Memory B cell (primary cell): ENCODE data around the gene ATP12A.

Experiments used
- ATAC-seq: fragments of 150-1000 bp; cut with Tn5 transposase; 2 replicates; pipeline ENCODE4 v1.10.0; 2021; ENCODE audit warnings: low read depth, mild to moderate bottlenecking, moderate library complexity
- DNase-seq, 2 donors: peaks; one replicate each; pipeline ENCODE4 v3.0.0; 2022; ENCODE audit warnings: low spot score in 2 of 2
- H3K27ac Mint-ChIP-seq: one replicate; pipeline ENCODE4 v1.8.0; 2022; ENCODE audit warnings: mild to moderate bottlenecking, moderate library complexity, mixed read lengths
- H3K27me3 Mint-ChIP-seq: one replicate; pipeline ENCODE4 v1.8.0; 2022; ENCODE audit warnings: mixed read lengths
- H3K36me3 Mint-ChIP-seq: one replicate; pipeline ENCODE4 v1.8.0; 2022; ENCODE audit warnings: mild to moderate bottlenecking, mixed read lengths
- H3K4me1 Mint-ChIP-seq: one replicate; pipeline ENCODE4 v1.8.0; 2022; ENCODE audit warnings: mixed read lengths
- H3K4me3 Mint-ChIP-seq: one replicate; pipeline ENCODE4 v1.8.0; 2022; ENCODE audit warnings: mild to moderate bottlenecking, moderate library complexity, mixed read lengths
- H3K9me3 Mint-ChIP-seq: one replicate; pipeline ENCODE4 v1.8.0; 2022; ENCODE audit warnings: mixed read lengths

ATP12A gene

DNA sequence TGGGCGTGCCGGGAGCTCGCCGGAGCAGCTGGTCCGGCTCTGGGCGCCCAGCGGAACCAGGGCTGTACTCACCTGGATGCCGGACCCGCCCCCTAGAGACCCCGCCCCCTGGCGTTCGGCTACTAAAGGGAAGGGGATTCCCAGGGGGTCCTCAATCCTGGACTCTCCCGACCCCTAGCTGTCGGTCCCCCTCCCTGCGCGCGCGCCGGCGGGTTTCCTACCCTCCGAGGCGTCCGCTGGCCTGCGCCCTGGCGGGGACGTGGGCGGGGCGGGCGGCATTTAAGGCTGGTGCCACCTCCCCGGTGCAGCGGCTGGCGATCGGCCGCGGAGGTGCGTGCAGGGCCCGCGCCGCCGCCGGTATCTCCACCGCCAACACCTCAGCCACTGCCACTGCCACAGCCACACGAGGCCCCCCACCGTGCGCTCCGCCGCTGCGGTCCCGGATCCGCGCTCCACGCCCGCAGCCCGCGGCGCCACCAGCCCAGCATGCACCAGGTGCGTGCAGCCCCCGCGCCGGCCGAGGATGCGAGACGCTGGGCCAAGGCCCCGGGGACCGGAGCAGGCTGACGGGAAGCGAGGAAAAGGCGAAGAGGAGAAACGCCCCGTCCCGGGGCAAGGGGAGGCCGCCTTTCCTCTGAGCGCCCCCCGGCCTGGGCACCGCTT is at the start of gene ATP12A:
Gene ATP12A (plus strand): TSS at position 151 of the 663 bp plus-strand sequence. CDS start 336 bp downstream, at position 487.
- peak; percentile 57 for ATAC-seq
- H3K27ac Mint-ChIP-seq = no peak within 1 kb of the TSS
- peak within 1 kb of the TSS; percentile 71 for H3K4me3 Mint-ChIP-seq
- peaks cover 29% of the 10 kb centered on the region for H3K27me3 Mint-ChIP-seq
- DNase-seq = peak in 1 of 2 donors; percentile 35
- H3K9me3 Mint-ChIP-seq = no peaks in the 10 kb centered on the region
- no peaks in the 10 kb centered on the region for H3K36me3 Mint-ChIP-seq
- peaks cover 18% of the 10 kb centered on the region for H3K4me1 Mint-ChIP-seq

GRCh38 chr13:24630851-24631620 is 49.2 kb upstream of the ATP12A start:
- H3K36me3 Mint-ChIP-seq = no peaks in the 10 kb centered on the region
- H3K27ac Mint-ChIP-seq = no peak overlapping the region
- no peak for DNase-seq

GRCh38 chr13:24631922-24632321 is 48.3 kb upstream of the ATP12A start:
- H3K36me3 Mint-ChIP-seq = no peaks in the 10 kb centered on the region
- H3K27ac Mint-ChIP-seq = no peak overlapping the region
- no peaks in the 10 kb centered on the region for H3K27me3 Mint-ChIP-seq
- H3K9me3 Mint-ChIP-seq = no peaks in the 10 kb centered on the region
- no peak for ATAC-seq
- DNase-seq = no peak
- H3K4me1 Mint-ChIP-seq = peaks cover 7% of the 10 kb centered on the region
- H3K4me3 Mint-ChIP-seq = no peak overlapping the region

More at GRCh38 chr13:24630851-24631620, 49.2 kb upstream of the ATP12A start:
- Mint-ChIP-seq H3K27me3 (no peaks in the 10 kb centered on the region), H3K4me1 (peaks cover 8% of the 10 kb centered on the region), H3K4me3 (no peak overlapping the region), H3K9me3 (no peaks in the 10 kb centered on the region)
- ATAC-seq = no peak

DNA sequence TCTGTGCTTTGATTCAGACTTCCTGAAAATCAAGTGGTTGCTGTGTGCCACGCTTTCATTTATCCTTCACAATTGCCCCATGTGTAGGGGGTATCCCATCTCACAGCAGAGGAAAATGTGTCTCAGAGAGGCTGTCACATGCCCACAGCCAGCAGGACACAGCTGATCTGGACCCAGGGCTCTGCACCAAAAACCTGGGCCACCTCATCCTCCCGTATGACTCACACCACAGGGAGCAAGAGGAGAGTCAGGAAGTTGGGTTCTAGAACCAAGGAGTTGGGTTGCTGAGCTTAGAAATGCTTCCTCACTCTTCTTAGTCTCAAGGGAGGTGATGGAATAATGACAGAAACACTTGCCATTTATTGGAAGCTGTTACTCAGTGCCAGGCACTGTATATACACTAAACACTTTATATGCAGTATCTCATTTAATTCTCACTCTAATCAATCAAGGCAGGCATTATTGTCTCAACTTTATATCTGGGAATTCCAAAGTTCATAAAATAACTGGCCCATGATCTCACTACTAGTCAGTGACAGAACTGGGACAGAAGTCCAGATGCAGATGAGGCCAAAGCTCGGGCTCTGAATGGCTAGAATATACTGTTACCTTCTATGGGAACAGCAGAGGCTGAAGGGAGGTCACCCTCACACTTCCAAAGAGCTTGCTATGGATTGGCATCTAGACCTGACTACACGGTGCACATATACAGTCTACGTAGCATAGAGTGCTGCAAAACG is 47.7 kb upstream of the ATP12A start:
- no peak for ATAC-seq
- Mint-ChIP-seq H3K4me3 (no peak overlapping the region), H3K4me1 (peaks cover 7% of the 10 kb centered on the region), H3K36me3 (no peaks in the 10 kb centered on the region), H3K27me3 (no peaks in the 10 kb centered on the region), H3K9me3 (no peaks in the 10 kb centered on the region), H3K27ac (no peak overlapping the region)
- DNase-seq = no peak

DNA sequence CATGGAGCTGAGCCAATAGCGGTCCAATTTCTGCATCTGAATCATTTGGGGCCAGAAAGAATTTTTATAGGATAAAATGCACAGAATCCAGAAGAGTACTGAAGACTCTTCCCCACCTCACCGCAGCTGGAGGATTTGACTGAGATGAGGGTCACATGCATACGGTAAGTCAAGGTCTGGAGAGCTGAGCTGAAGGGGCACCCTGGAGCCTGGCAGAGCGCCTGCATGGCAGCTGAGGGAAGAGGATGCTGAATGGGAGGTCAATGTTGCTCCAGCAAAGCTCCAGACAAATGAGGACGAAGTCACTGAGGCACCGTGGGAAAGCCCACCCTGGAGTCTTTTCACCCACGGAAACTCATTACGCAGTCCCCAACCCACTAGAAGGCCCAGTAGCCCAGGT is 43.4 kb upstream of the ATP12A start:
- H3K4me3 Mint-ChIP-seq = no peak overlapping the region
- no peak for DNase-seq
- no peaks in the 10 kb centered on the region for H3K27me3 Mint-ChIP-seq
- no peaks in the 10 kb centered on the region for H3K36me3 Mint-ChIP-seq
- ATAC-seq = no peak
- H3K4me1 Mint-ChIP-seq = no peaks in the 10 kb centered on the region
- no peak overlapping the region for H3K27ac Mint-ChIP-seq
- no peaks in the 10 kb centered on the region for H3K9me3 Mint-ChIP-seq

GRCh38 chr13:24638096-24638495 is 42.1 kb upstream of the ATP12A start:
- Mint-ChIP-seq H3K27ac (no peak overlapping the region), H3K9me3 (no peaks in the 10 kb centered on the region), H3K36me3 (no peaks in the 10 kb centered on the region), H3K4me1 (no peaks in the 10 kb centered on the region), H3K27me3 (no peaks in the 10 kb centered on the region), H3K4me3 (no peak overlapping the region)
- no peak for DNase-seq
- no peak for ATAC-seq

- H3K9me3 Mint-ChIP-seq = no peaks in the 10 kb centered on the region
- no peak overlapping the region for H3K27ac Mint-ChIP-seq
- no peaks in the 10 kb centered on the region for H3K27me3 Mint-ChIP-seq
- DNase-seq = no peak
- H3K4me1 Mint-ChIP-seq = no peaks in the 10 kb centered on the region
- no peak for ATAC-seq
- no peak overlapping the region for H3K4me3 Mint-ChIP-seq
- no peaks in the 10 kb centered on the region for H3K36me3 Mint-ChIP-seq
Measured at GRCh38 chr13:24640752-24641151, 39.5 kb upstream of the ATP12A start.

GRCh38 chr13:24642219-24642618 is 38.0 kb upstream of the ATP12A start:
- H3K9me3 Mint-ChIP-seq = no peaks in the 10 kb centered on the region
- H3K27me3 Mint-ChIP-seq = peaks cover 1% of the 10 kb centered on the region
- no peaks in the 10 kb centered on the region for H3K36me3 Mint-ChIP-seq
- H3K4me1 Mint-ChIP-seq = no peaks in the 10 kb centered on the region
- DNase-seq (no peak), ATAC-seq (no peak)
- H3K4me3 Mint-ChIP-seq = no peak overlapping the region
- H3K27ac Mint-ChIP-seq = no peak overlapping the region

GRCh38 chr13:24644036-24644435 is 36.2 kb upstream of the ATP12A start:
- no peak for ATAC-seq
- Mint-ChIP-seq H3K27me3 (peaks cover 5% of the 10 kb centered on the region), H3K27ac (no peak overlapping the region), H3K4me1 (peaks cover 2% of the 10 kb centered on the region), H3K4me3 (no peak overlapping the region), H3K36me3 (no peaks in the 10 kb centered on the region), H3K9me3 (no peaks in the 10 kb centered on the region)
- DNase-seq = no peak

DNA sequence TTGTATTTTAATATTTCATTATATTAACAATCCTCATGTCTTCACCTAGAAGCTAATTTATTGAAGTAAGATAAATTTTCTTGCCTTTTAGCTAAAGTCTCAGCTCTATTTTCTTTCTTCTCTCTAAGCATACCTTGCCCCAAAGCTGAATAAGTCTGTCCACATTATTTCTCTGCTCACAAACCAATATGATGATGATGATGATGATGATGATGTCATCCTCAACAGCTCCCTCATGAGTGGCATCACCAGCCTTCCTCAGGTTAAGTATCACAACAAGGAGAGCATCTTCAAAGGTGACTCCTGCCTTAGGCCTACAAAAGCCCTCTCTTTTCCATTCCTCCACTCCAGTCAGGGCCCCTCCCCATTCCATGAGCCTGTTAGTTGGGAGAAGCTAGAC is 31.9 kb upstream of the ATP12A start:
- Mint-ChIP-seq H3K27me3 (peaks cover 6% of the 10 kb centered on the region), H3K4me3 (no peak overlapping the region), H3K4me1 (peaks cover 2% of the 10 kb centered on the region), H3K36me3 (no peaks in the 10 kb centered on the region), H3K9me3 (no peaks in the 10 kb centered on the region), H3K27ac (no peak overlapping the region)
- no peak for ATAC-seq
- no peak for DNase-seq

- H3K4me1 Mint-ChIP-seq = peaks cover 2% of the 10 kb centered on the region
- DNase-seq (no peak), ATAC-seq (no peak)
- no peak overlapping the region for H3K27ac Mint-ChIP-seq
- H3K27me3 Mint-ChIP-seq = peaks cover 6% of the 10 kb centered on the region
- H3K4me3 Mint-ChIP-seq = no peak overlapping the region
- H3K36me3 Mint-ChIP-seq = no peaks in the 10 kb centered on the region
- H3K9me3 Mint-ChIP-seq = no peaks in the 10 kb centered on the region
Measured at GRCh38 chr13:24648983-24649687, 31.1 kb upstream of the ATP12A start.

GRCh38 chr13:24649688-24650043 is 30.5 kb upstream of the ATP12A start:
- Mint-ChIP-seq H3K27me3 (peaks cover 6% of the 10 kb centered on the region), H3K9me3 (no peaks in the 10 kb centered on the region), H3K36me3 (no peaks in the 10 kb centered on the region), H3K4me1 (peaks cover 2% of the 10 kb centered on the region), H3K4me3 (no peak overlapping the region), H3K27ac (no peak overlapping the region)
- no peak for ATAC-seq
- DNase-seq = no peak

DNA sequence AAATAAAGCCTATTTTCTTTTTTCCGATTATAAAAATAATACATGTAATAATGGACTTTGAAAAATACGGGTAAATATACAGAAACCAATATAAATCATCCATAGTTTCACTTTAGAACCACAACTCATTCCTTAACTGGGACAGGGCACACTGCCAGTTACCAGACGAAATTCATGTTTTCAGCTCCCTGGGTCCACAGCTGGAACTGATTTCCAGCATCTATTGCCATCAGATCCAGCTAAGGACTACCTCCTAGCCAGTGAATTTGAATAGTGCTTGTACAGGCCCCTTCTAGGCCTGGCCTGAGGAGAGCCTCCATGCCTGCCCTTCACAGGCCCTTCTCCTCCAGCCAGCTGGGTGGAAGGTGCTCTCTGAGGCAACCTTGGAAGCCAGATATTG is 30.0 kb upstream of the ATP12A start:
- Mint-ChIP-seq H3K36me3 (no peaks in the 10 kb centered on the region), H3K4me1 (peaks cover 2% of the 10 kb centered on the region), H3K27ac (no peak overlapping the region), H3K9me3 (no peaks in the 10 kb centered on the region), H3K27me3 (peaks cover 6% of the 10 kb centered on the region), H3K4me3 (no peak overlapping the region)
- ATAC-seq = no peak
- DNase-seq = no peak
